Frontal cortex (tissue), 4 donors: ENCODE results near the gene LRPAP1. TPM values are rescaled to one million over a fixed set of nuclear protein-coding genes. Genes with fewer than 3 reads are reported as not detected.
"Not testable (repeated sequence)": the region's sequence is repeated elsewhere in the genome, so short reads cannot be mapped to it uniquely, and the experiment has no call there.

ENCODE experiments used
- DNase-seq, 2 donors: peaks; one replicate each; pipeline ENCODE4 v3.0.0; 2012; ENCODE audit warnings: low spot score in 2 of 2
- FAIRE-seq: peaks from 2 replicates; lab custom pipeline; 2012; peaks lifted over from hg19 to GRCh38; lab: Jason Lieb, UNC
- total RNA-seq: library from RNA; depleted of rRNA; stranded (reverse); fragments of >200 nt; gene quantifications from one replicate; pipeline ENCODE4 v1.2.3, GENCODE V29; 2014
- donor health status: control.
- donor health status: control.
- donor health status: control.

Gene LRPAP1
- total RNA-seq, 1 donor from 2014 or later: 13.5 TPM

- FAIRE-seq: no peak
- no peak for DNase-seq
Measured at GRCh38 chr4:3467601-3468031, 64.6 kb downstream of the LRPAP1 start.

GRCh38 chr4:3466691-3467600 is 65.3 kb downstream of the LRPAP1 start:
- FAIRE-seq (no peak), DNase-seq (no peak)

GRCh38 chr4:3465698-3466671 is 66.2 kb downstream of the LRPAP1 start:
- no peak for FAIRE-seq
- no peak for DNase-seq

GRCh38 chr4:3464911-3465697 is 67.1 kb downstream of the LRPAP1 start:
- no peak for FAIRE-seq
- DNase-seq: no peak

GRCh38 chr4:3464349-3464905 is 67.8 kb downstream of the LRPAP1 start:
- no peak for FAIRE-seq
- no peak for DNase-seq

GRCh38 chr4:3463556-3464348 is 68.5 kb downstream of the LRPAP1 start:
- DNase-seq (no peak), FAIRE-seq (no peak)

GRCh38 chr4:3462790-3463415 is 69.3 kb downstream of the LRPAP1 start, which contains the start of gene DOK7:
DOK7 (plus strand) TSS chr4:3463306; CDS start chr4:3463376, 70 bp downstream.
- no peak for FAIRE-seq
- no peak for DNase-seq

GRCh38 chr4:3462321-3462789 is 69.9 kb downstream of the LRPAP1 start:
- DNase-seq: no peak
- FAIRE-seq: no peak

- FAIRE-seq (no peak), DNase-seq (no peak)
Measured at GRCh38 chr4:3461515-3462291, 70.5 kb downstream of the LRPAP1 start.

- no peak for DNase-seq
- FAIRE-seq: no peak
Measured at GRCh38 chr4:3460926-3461325, 71.3 kb downstream of the LRPAP1 start.

GRCh38 chr4:3459156-3459555 is 73.1 kb downstream of the LRPAP1 start:
- FAIRE-seq, DNase-seq: not testable (repeated sequence)

- DNase-seq: no peak
- no peak for FAIRE-seq
Measured at GRCh38 chr4:3458371-3458770, 73.9 kb downstream of the LRPAP1 start.

- not testable (repeated sequence) for FAIRE-seq
Measured at GRCh38 chr4:3455596-3455995, 76.6 kb downstream of the LRPAP1 start.

More at GRCh38 chr4:3455596-3455995, 76.6 kb downstream of the LRPAP1 start:
- DNase-seq: not testable (repeated sequence)
